Hepatocyte (in vitro differentiated cells): ENCODE results near the gene BBX. TPM values are rescaled to one million over a fixed set of nuclear protein-coding genes. Genes with fewer than 3 reads are reported as not detected.

Experiments
- DNase-seq: peaks from one replicate; pipeline ENCODE4 v3.0.0-alpha.2; 2016; ENCODE audit warnings: low spot score
- H2AFZ ChIP-seq: fragments of 200-600 bp; sonication (generic); 2 replicates; pipeline ENCODE4 v1.6.0; 2016; ENCODE audit warnings: antibody characterized with exemption, mild to moderate bottlenecking
- H3K27ac ChIP-seq: fragments of 200-600 bp; sonication (generic); 2 replicates; pipeline ENCODE4 v1.5.1; 2016; ENCODE audit warnings: mild to moderate bottlenecking
- H3K27me3 ChIP-seq: fragments of 200-600 bp; sonication (generic); 2 replicates; pipeline ENCODE4 v1.6.1; 2016
- H3K36me3 ChIP-seq: fragments of 200-600 bp; sonication (generic); replicated peaks from 2 replicates; pipeline ENCODE4 v1.5.1; 2016; ENCODE audit warnings: low read depth; ENCODE audit not compliant: insufficient read depth
- H3K4me1 ChIP-seq: fragments of 200-600 bp; sonication (generic); 2 replicates; pipeline ENCODE4 v1.5.1; 2016; ENCODE audit warnings: mild to moderate bottlenecking, moderate library complexity; ENCODE audit not compliant: insufficient read depth
- H3K4me2 ChIP-seq: fragments of 200-600 bp; sonication (generic); 2 replicates; pipeline ENCODE4 v1.6.0; 2016
- H3K4me3 ChIP-seq: fragments of 200-600 bp; sonication (generic); 2 replicates; pipeline ENCODE4 v1.5.1; 2016; ENCODE audit warnings: mild to moderate bottlenecking
- H3K79me2 ChIP-seq: fragments of 200-600 bp; sonication (generic); 2 replicates; pipeline ENCODE4 v1.6.0; 2017; ENCODE audit warnings: mild to moderate bottlenecking
- H3K9me2 ChIP-seq: fragments of 200-600 bp; sonication (generic); replicated peaks from 2 replicates; pipeline ENCODE4 v1.6.0; 2017; ENCODE audit warnings: mild to moderate bottlenecking; ENCODE audit not compliant: insufficient read depth
- H3K9me3 ChIP-seq: fragments of 200-600 bp; sonication (generic); 2 replicates; pipeline ENCODE4 v1.5.1; 2016; ENCODE audit warnings: low read depth, mild to moderate bottlenecking
- H4K20me1 ChIP-seq: fragments of 200-600 bp; sonication (generic); 2 replicates; pipeline ENCODE4 v1.6.0; 2016; ENCODE audit warnings: mild to moderate bottlenecking; ENCODE audit not compliant: insufficient read depth, poor library complexity, severe bottlenecking
- EZH2 ChIP-seq: fragments of 200-600 bp; sonication (generic); IDR thresholded peaks from 2 replicates; pipeline ENCODE4 v1.6.1; 2016; ENCODE audit warnings: antibody characterized with exemption, mild to moderate bottlenecking, borderline replicate concordance
- EZH2phosphoT487 ChIP-seq: fragments of 200-600 bp; sonication (generic); IDR thresholded peaks from one replicate; pipeline ENCODE4 v1.6.1; 2018; ENCODE audit warnings: antibody characterized with exemption, mild to moderate bottlenecking, low read depth, moderate library complexity; ENCODE audit not compliant: unreplicated experiment, severe bottlenecking
- WGBS: methylation state at CpG from one replicate; pipeline ENCODE4 v1.1.6; 2016; ENCODE audit warnings: low lambda C conversion rate; ENCODE audit errors: missing lambda C conversion rate; 5-methylcytosine and 5-hydroxymethylcytosine counted together
- polyA plus RNA-seq: library from polyadenylated mRNA; unstranded; fragments of >200 nt; fragmentation: Nextera tagmentation; extraction: Ambion mirVana; gene quantifications from 2 replicates; pipeline ENCODE4 v1.2.1, GENCODE V29; 2016
- total RNA-seq: library from RNA; depleted of rRNA; stranded (reverse); fragments of >200 nt; gene quantifications from 2 replicates; pipeline ENCODE4 v1.2.3, GENCODE V29; 2014
- TF ChIP-seq, protein P1 (sequence below): fragments of 200-600 bp; sonication (generic); IDR thresholded peaks from 2 replicates; pipeline ENCODE4 v1.5.1; 2016; ENCODE audit warnings: antibody characterized with exemption, mild to moderate bottlenecking; ENCODE audit not compliant: poor library complexity

BBX gene
- total and polyA plus RNA-seq, 2 experiments from 2014 or later = 63.7 to 75.2 TPM

DNA sequence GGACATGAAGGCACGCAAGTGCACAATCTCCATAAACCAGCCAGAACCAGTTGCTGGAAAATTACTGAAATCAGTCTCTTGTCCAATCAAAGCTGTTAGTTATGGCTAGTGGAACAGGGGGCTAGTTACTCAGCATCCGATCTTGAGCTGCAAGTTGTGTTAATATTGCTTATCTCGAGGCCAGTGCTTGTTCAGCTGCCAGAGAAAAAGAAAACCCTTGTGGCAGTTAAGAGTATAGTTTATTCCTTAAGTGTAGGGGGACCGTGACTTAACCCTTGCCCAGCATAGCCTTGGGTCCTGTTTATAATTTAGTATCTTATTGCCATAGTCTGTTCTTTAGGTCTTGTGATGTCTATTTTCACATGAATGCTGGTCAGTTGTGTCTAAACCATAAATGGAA, 299.5 kb downstream of the BBX start:
- Histone ChIP-seq H3K9me3 (no peaks in the 10 kb centered on the region), H3K27me3 (no peaks in the 10 kb centered on the region)
- no peak for TF ChIP-seq EZH2
- TF ChIP-seq EZH2phosphoT487 = no peak
- TF ChIP-seq, protein P1, sequence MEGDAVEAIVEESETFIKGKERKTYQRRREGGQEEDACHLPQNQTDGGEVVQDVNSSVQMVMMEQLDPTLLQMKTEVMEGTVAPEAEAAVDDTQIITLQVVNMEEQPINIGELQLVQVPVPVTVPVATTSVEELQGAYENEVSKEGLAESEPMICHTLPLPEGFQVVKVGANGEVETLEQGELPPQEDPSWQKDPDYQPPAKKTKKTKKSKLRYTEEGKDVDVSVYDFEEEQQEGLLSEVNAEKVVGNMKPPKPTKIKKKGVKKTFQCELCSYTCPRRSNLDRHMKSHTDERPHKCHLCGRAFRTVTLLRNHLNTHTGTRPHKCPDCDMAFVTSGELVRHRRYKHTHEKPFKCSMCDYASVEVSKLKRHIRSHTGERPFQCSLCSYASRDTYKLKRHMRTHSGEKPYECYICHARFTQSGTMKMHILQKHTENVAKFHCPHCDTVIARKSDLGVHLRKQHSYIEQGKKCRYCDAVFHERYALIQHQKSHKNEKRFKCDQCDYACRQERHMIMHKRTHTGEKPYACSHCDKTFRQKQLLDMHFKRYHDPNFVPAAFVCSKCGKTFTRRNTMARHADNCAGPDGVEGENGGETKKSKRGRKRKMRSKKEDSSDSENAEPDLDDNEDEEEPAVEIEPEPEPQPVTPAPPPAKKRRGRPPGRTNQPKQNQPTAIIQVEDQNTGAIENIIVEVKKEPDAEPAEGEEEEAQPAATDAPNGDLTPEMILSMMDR = no peak

DNA sequence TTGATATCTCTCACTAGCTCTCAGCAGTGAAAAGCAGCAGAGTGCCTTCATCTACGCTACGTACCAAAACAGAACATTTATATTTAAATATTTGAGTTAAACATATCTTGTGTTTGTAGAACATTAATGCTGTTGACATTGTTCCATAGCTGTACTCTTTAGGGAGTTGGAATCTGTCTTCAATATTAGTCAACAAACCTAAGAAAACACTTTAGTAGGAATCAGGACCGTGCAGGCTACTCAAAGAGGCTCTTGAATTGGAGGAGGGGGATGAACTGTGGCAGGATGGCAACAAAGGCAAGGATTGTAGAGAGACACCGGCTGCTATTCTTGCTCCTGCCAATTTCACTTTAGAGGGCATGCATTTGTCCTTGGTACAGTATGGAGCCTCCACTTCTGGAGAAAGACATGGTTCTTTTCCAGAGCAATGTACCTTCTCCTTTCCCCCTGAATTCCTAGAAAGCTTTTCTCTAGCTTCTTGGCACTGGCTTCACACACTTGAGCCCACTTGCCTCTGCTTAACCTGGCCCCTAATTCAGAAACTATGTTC, 302.1 kb downstream of the BBX start:
- H3K9me3 ChIP-seq = no peaks in the 10 kb centered on the region
- no peaks in the 10 kb centered on the region for H3K9me2 ChIP-seq
- H3K27me3 ChIP-seq = no peaks in the 10 kb centered on the region
- H3K4me3 ChIP-seq = no peak overlapping the region
- no peaks in the 10 kb centered on the region for H3K36me3 ChIP-seq
- peaks cover 11% of the 10 kb centered on the region for H3K4me1 ChIP-seq
- no peaks in the 10 kb centered on the region for H3K79me2 ChIP-seq
- H4K20me1 ChIP-seq = no peaks in the 10 kb centered on the region
- H3K4me2 ChIP-seq = peak overlapping the region; percentile 45
- no peak for DNase-seq
- no peak overlapping the region for H3K27ac ChIP-seq
- TF ChIP-seq EZH2 (no peak), EZH2phosphoT487 (no peak)
- TF ChIP-seq, protein P1 = no peak
- no peak overlapping the region for H2AFZ ChIP-seq
- WGBS = 58% methylated on average over 4 of the region's 4 CpGs

More for the DNA sequence above, 299.5 kb downstream of the BBX start:
- no peak for DNase-seq
- H3K9me2 ChIP-seq = no peaks in the 10 kb centered on the region
- no peaks in the 10 kb centered on the region for H3K79me2 ChIP-seq
- H3K36me3 ChIP-seq = no peaks in the 10 kb centered on the region
- H2AFZ ChIP-seq = no peak overlapping the region
- WGBS = 68% methylated on average over 4 of the region's 4 CpGs
- no peak overlapping the region for H3K4me3 ChIP-seq
- H3K27ac ChIP-seq = no peak overlapping the region
- peaks cover 11% of the 10 kb centered on the region for H3K4me1 ChIP-seq
- no peak overlapping the region for H3K4me2 ChIP-seq
- no peaks in the 10 kb centered on the region for H4K20me1 ChIP-seq

DNA sequence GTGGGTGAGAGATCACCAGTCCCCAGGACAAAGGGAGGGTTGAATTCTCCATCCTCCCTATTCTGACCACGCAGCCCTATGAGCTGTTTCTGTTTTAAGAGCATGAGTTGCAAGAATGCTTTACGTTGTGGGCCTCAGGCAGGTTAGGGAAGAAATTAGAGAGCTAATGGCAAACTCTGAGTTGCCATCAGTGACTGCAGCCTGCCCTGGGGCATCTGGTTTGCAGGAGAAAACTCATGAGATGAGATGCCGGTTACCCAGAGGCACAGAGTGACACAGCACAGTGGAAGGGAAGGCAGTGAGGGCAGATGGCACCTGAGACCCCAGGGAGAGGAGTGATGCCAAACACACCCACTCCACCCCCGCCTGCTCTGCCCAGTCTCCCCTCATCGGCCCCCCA, 302.8 kb downstream of the BBX start:
- WGBS = 74% methylated on average over 5 of the region's 5 CpGs
- Histone ChIP-seq H4K20me1 (no peaks in the 10 kb centered on the region), H3K4me2 (no peak overlapping the region), H3K36me3 (no peaks in the 10 kb centered on the region), H3K4me1 (peaks cover 11% of the 10 kb centered on the region), H2AFZ (no peak overlapping the region), H3K9me2 (no peaks in the 10 kb centered on the region), H3K79me2 (no peaks in the 10 kb centered on the region), H3K9me3 (no peaks in the 10 kb centered on the region), H3K27me3 (no peaks in the 10 kb centered on the region), H3K4me3 (no peak overlapping the region), H3K27ac (no peak overlapping the region)
- no peak for DNase-seq
- TF ChIP-seq EZH2phosphoT487 = no peak
- TF ChIP-seq, protein P1 = no peak
- TF ChIP-seq EZH2 = no peak

DNA sequence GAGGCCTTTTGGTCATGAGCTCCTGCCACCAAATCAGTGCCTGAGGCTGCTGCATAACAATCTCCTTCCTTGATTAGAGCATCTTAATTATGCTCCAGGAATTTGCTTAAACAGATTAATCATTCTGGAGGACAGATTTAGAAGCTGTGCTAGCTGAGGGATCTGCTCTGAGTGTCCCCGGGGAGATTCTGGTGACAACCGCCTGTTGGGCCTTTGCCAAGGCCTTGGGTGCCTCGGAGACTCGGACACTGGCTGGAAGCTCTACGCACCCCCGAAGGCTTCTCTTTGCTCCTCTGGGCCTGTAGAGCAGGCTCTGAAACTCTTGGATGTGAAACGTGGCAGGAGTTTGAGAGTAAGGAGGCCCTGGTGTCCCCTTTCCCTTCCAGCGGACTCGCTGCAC, 304.0 kb downstream of the BBX start:
- no peak overlapping the region for H3K4me2 ChIP-seq
- H4K20me1 ChIP-seq = no peaks in the 10 kb centered on the region
- H3K4me1 ChIP-seq = peaks cover 11% of the 10 kb centered on the region
- TF ChIP-seq, protein P1 = no peak
- TF ChIP-seq EZH2 (no peak), EZH2phosphoT487 (no peak)
- H3K36me3 ChIP-seq = no peaks in the 10 kb centered on the region
- H3K79me2 ChIP-seq = no peaks in the 10 kb centered on the region
- H3K4me3 ChIP-seq = no peak overlapping the region
- H3K27me3 ChIP-seq = no peaks in the 10 kb centered on the region
- H2AFZ ChIP-seq = no peak overlapping the region
- H3K27ac ChIP-seq = no peak overlapping the region
- WGBS = 93% methylated on average over 9 of the region's 9 CpGs
- no peaks in the 10 kb centered on the region for H3K9me3 ChIP-seq
- no peak for DNase-seq
- H3K9me2 ChIP-seq = no peaks in the 10 kb centered on the region
